Measurements from ENCODE around the gene ECHS1.

The ECHS1 gene

DNA sequence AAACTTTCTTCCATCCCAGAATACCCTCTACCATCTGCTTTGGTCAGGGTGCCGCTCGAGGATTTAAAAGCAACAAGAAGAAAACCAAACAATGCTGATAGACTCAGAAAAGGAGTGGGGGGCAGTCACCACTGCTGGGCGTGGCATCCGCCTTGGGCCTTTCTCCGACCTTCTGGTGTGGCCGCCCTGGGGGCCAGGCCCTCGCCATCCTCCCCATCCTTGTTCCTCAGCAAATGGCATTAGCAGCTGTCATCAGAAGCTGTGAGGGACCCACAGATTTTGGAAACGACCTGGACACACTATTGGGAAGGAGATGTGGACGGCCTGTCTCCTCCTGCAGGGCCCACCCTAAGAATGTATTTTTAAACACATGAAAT is 60.4 kb downstream of the ECHS1 start:
- Histone ChIP-seq H3K4me3 (ENCODE audit: low read depth, low read length, poor library complexity, severe bottlenecking) (no peak overlapping the region), H4K20me1 (ENCODE audit: insufficient read depth, low read length) (no peaks in the 10 kb centered on the region), H3K36me3 (ENCODE audit: insufficient read depth, low read length) (peaks cover 36% of the 10 kb centered on the region), H2AFZ (ENCODE audit: low read length) (no peak overlapping the region), H3K9me3 (ENCODE audit: low read length) (no peaks in the 10 kb centered on the region), H3K79me2 (ENCODE audit: insufficient read depth, low read length) (no peaks in the 10 kb centered on the region), H3K27ac (ENCODE audit: low read depth, low read length, poor library complexity, severe bottlenecking) (no peak overlapping the region), H3F3A (ENCODE audit: insufficient read depth, low read length) (no peaks in the 10 kb centered on the region), H3K4me1 (ENCODE audit: insufficient read depth, low read length, severe bottlenecking) (peaks cover 14% of the 10 kb centered on the region), H3K27me3 (ENCODE audit: insufficient read depth, low read length) (no peaks in the 10 kb centered on the region), H3K4me2 (ENCODE audit: low read length) (no peak overlapping the region), H3K9ac (ENCODE audit: low read length) (no peak overlapping the region), H3K9me2 (ENCODE audit: low read depth, low read length) (no peaks in the 10 kb centered on the region)
- TF ChIP-seq, protein P1, sequence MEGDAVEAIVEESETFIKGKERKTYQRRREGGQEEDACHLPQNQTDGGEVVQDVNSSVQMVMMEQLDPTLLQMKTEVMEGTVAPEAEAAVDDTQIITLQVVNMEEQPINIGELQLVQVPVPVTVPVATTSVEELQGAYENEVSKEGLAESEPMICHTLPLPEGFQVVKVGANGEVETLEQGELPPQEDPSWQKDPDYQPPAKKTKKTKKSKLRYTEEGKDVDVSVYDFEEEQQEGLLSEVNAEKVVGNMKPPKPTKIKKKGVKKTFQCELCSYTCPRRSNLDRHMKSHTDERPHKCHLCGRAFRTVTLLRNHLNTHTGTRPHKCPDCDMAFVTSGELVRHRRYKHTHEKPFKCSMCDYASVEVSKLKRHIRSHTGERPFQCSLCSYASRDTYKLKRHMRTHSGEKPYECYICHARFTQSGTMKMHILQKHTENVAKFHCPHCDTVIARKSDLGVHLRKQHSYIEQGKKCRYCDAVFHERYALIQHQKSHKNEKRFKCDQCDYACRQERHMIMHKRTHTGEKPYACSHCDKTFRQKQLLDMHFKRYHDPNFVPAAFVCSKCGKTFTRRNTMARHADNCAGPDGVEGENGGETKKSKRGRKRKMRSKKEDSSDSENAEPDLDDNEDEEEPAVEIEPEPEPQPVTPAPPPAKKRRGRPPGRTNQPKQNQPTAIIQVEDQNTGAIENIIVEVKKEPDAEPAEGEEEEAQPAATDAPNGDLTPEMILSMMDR (IDR thresholded peaks at IDR 0.05; ENCODE audit: low read length) = no peak
- no peak for TF ChIP-seq EZH2 (IDR thresholded peaks at IDR 0.05; ENCODE audit: borderline replicate concordance, low read length)
